Stimulated activated CD4-positive, alpha-beta T cell treated with anti-CD3 and anti-CD28 coated beads, Interleukin-1b, Interleukin-23, amount 100 ng/mL, for 48 hours (primary cell): ENCODE results near the gene XPNPEP2.

ENCODE experiments used
- DNase-seq: peaks from one replicate; pipeline ENCODE4 v3.0.0-alpha.2; 2020

The XPNPEP2 gene

DNA sequence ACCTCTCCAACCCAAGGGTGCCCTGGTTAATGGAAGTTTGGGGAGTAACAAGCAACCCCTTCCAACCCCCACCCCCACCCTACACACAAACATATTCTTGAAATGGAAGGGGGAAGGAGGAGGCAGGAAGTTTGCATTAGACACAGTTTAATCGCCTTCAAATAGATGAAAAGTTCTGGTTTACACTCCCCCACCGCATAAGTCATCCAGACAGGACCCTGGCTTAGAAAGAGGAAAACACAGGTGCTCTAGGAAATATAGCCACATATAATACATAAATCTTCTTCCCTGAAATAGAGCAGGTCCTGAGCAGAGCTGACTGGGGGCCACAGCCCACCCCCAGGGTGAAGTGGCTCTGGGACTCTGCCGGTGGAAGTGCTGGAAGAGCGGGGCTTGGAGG lies 66.0 kb downstream of the XPNPEP2 start:
- no peak for DNase-seq

GRCh38 chrX:129808158-129808828 lies 69.5 kb downstream of the XPNPEP2 start:
- DNase-seq, result no peak

- no peak for DNase-seq
Observed at GRCh38 chrX:129808829-129809796, 70.3 kb downstream of the XPNPEP2 start.

DNA sequence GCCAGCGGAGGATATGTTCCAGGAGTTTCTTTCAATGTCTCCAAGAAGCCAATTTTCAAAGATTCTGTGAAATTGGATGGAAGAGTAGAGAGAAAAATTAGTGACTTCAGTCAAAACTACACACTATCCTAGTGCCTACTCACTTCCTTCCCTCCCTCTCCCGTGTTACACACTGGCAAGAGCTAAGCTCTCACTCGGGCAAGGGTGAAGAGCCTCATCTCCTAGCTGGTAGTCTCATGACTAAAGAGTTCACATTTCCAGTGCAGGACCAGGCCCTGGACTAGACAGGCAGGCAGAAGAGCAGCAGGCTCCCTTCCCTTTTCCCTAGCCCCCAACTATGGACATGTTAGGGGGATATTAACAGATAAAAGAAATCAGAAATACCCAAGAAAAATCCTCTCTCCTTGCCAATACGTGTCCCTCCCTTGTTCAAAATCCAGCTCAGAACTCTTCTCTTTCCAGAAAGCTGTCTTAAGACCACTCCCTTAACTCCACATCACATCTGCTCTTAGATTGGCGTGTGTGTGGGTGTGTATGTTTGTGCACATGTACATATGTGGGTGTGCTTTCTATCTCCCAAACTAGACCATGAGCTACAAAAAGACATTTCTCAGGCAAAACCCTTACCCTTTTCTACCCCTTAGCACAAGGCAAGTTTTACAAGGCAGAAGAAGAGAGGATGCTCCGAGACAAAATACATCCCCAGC lies 75.0 kb downstream of the XPNPEP2 start:
- DNase-seq, result no peak

- no peak for DNase-seq
Observed at GRCh38 chrX:129818123-129818522, 79.3 kb downstream of the XPNPEP2 start.
